Activated CD8-positive, alpha-beta T cell treated with anti-CD3 and anti-CD28 coated beads for 36 hours (primary cell): ENCODE data around the gene TMEM259. TPM values are rescaled to one million over a fixed set of nuclear protein-coding genes. Genes with fewer than 3 reads are reported as not detected.

ENCODE experiments used
- ATAC-seq: fragments of 200-7000 bp; cut with Tn5 transposase; one replicate; pipeline ENCODE4 v1.10.0; 2021; ENCODE audit warnings: mild to moderate bottlenecking, moderate library complexity
- CTCF ChIA-PET: fragments of 350-600 bp; sonication (Branson Sonifier 250); formaldehyde crosslinking; loops from one replicate; lab custom pipeline; 2021; ENCODE audit warnings: antibody characterized with exemption; lab: Charles Lee
- POLR2A ChIA-PET: fragments of 350-600 bp; sonication (Branson Sonifier 250); formaldehyde crosslinking; loops from one replicate; lab custom pipeline; 2021; ENCODE audit warnings: antibody characterized with exemption; lab: Charles Lee
- DNase-seq: peaks from one replicate; pipeline ENCODE4 v3.0.0-alpha.2; 2020
- H3K27ac Mint-ChIP-seq: one replicate; pipeline ENCODE4 v1.8.0; 2021; ENCODE audit warnings: mild to moderate bottlenecking, mixed read lengths
- H3K27me3 Mint-ChIP-seq: one replicate; pipeline ENCODE4 v1.8.0; 2021; ENCODE audit warnings: mixed read lengths
- H3K36me3 Mint-ChIP-seq: one replicate; pipeline ENCODE4 v1.8.0; 2021; ENCODE audit warnings: low read depth, mixed read lengths
- H3K4me1 Mint-ChIP-seq: one replicate; pipeline ENCODE4 v1.8.0; 2021; ENCODE audit warnings: low read depth, mixed read lengths
- H3K4me3 Mint-ChIP-seq: one replicate; pipeline ENCODE4 v1.8.0; 2021; ENCODE audit warnings: mild to moderate bottlenecking, moderate library complexity, mixed read lengths
- H3K9me3 Mint-ChIP-seq: one replicate; pipeline ENCODE4 v1.8.0; 2021; ENCODE audit warnings: mixed read lengths
- CTCF ChIP-seq: fragments of 200-600 bp; IDR thresholded peaks from one replicate; pipeline ENCODE4 v1.8.0; 2022; ENCODE audit warnings: antibody characterized with exemption, mild to moderate bottlenecking
- intact Hi-C: fragments of 100-400 bp; cut with micrococcal nuclease; formaldehyde crosslinking; loops from one replicate; pipeline ENCODE4 v1.10.0; 2022
- total RNA-seq, 2 experiments: library from RNA; stranded (reverse); gene quantifications; one replicate each; pipeline ENCODE4 v1.2.3, GENCODE V29; 2021

Gene TMEM259
- 100 to 1,000 TPM; 115 to 117 TPM for total RNA-seq

GRCh38 chr19:1020868-1021425 is at the start of gene TMEM259:
Gene TMEM259, minus strand, starts transcription at chr19:1021123. Its CDS starts 127 bp downstream, at chr19:1020996.
- intact Hi-C loops: no loop called here
- Mint-ChIP-seq H3K27me3 (no peaks in the 10 kb centered on the region), H3K4me3 (peak within 1 kb of the TSS; percentile 96), H3K27ac (peak within 1 kb of the TSS; percentile 99), H3K9me3 (no peaks in the 10 kb centered on the region), H3K4me1 (peaks cover 34% of the 10 kb centered on the region), H3K36me3 (peaks cover 16% of the 10 kb centered on the region)
- DNase-seq (peak; percentile 98), ATAC-seq (peak; percentile 88)
- ChIA-PET POLR2A (interaction anchor here (0.7 to 3.1 kb wide), 19 partner anchors 8 to 249 kb away, joined by 3 to 17 read pairs (median 4); partner anchors contain the start of genes ARHGAP45 and WDR18), CTCF (interaction anchor here (1.0 to 1.7 kb wide), 4 partner anchors 37 to 223 kb away, joined by 3 to 4 read pairs (median 4); partner anchors contain the start of gene WDR18)
- TF ChIP-seq CTCF: no peak

GRCh38 chr19:1070576-1070930 is 49.6 kb upstream of the TMEM259 start:
- H3K9me3 Mint-ChIP-seq: no peaks in the 10 kb centered on the region
- no peak for TF ChIP-seq CTCF
- CTCF ChIA-PET: interaction anchor here (1.6 kb wide), 1 partner anchor 41 kb away, joined by 4 read pairs; no protein-coding TSS in a partner anchor
- ATAC-seq (no peak), DNase-seq (no peak)
- H3K36me3 Mint-ChIP-seq: peaks cover 50% of the 10 kb centered on the region
- intact Hi-C loops: no loop called here
- H3K27ac Mint-ChIP-seq: peak overlapping the region; percentile 76
- H3K27me3 Mint-ChIP-seq: no peaks in the 10 kb centered on the region
- POLR2A ChIA-PET: interaction anchor here (0.8 to 12.2 kb wide), 5 partner anchors 10 to 36 kb away, joined by 3 to 148 read pairs (median 6); no protein-coding TSS in a partner anchor
- no peak overlapping the region for H3K4me3 Mint-ChIP-seq
- H3K4me1 Mint-ChIP-seq: peaks cover 49% of the 10 kb centered on the region

DNA sequence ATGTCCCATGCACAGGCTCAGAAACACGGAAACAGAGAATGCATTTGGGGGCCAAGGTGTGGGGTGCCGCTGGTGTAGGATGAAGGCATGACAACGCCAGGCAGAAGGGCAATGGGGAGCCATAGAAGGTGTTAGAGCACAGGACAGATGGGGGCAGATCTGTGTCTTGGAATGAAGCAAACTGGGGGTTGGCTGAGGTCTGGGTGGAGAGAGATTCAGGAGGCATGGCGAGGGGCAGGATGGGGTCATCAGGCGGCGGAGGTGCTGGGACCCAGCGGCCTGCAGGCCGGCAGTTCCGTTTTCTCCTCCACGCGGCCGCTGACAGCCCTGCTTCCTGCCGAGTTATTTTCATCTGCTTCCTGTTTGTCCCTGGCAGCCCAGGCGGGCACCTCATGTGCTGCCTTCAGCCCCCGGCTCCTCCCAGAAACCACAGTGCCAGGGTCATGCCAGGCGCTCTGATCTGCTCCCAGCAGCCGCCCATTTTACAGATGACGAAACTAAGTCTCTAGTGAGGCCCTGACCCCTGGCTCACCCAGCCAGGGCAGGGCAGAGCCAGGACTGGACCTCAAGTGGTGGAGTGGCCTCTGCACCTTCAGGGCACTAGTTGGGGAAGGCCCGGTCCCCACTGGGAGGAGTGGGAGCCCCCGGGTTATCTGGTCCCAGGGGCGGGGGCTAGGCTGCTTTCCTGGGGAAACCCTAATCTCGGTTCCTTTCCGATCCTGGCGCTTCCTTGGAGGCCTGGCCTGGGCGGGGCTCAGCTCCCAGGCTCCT is 48.3 kb upstream of the TMEM259 start:
- ChIA-PET CTCF (interaction anchor here (2.2 kb wide), 1 partner anchor 175 kb away, joined by 6 read pairs; no protein-coding TSS in a partner anchor), POLR2A (interaction anchor here (1.2 to 12.2 kb wide), 6 partner anchors 7 to 47 kb away, joined by 6 to 148 read pairs (median 22); partner anchors contain the start of genes GPX4 and RNU6-2)
- ATAC-seq (peak; percentile 12), DNase-seq (peak; percentile 77)
- TF ChIP-seq CTCF: no peak
- Mint-ChIP-seq H3K27me3 (no peaks in the 10 kb centered on the region), H3K4me3 (peak overlapping the region; percentile 84), H3K36me3 (peaks cover 45% of the 10 kb centered on the region), H3K4me1 (peaks cover 54% of the 10 kb centered on the region), H3K9me3 (no peaks in the 10 kb centered on the region), H3K27ac (peak overlapping the region; percentile 87)
- intact Hi-C loops: no loop called here

GRCh38 chr19:1068009-1069001 is 47.4 kb upstream of the TMEM259 start:
- TF ChIP-seq CTCF: no peak
- intact Hi-C loops: no loop called here
- peak; percentile 11 for ATAC-seq
- peak overlapping the region; percentile 87 for H3K27ac Mint-ChIP-seq
- H3K9me3 Mint-ChIP-seq: peaks cover 1% of the 10 kb centered on the region
- H3K4me1 Mint-ChIP-seq: peaks cover 48% of the 10 kb centered on the region
- DNase-seq: peak; percentile 77
- H3K36me3 Mint-ChIP-seq: peaks cover 41% of the 10 kb centered on the region
- ChIA-PET CTCF (interaction anchor here (1.7 to 4.4 kb wide), 5 partner anchors 9 to 176 kb away, joined by 6 to 22 read pairs (median 10); partner anchors contain the start of gene ABCA7), POLR2A (interaction anchor here (0.6 to 4.7 kb wide), 22 partner anchors 8 to 829 kb away, joined by 3 to 29 read pairs (median 6); partner anchors contain the start of genes ABCA7, CIRBP, CNN2 and GPX4)
- H3K27me3 Mint-ChIP-seq: no peaks in the 10 kb centered on the region
- H3K4me3 Mint-ChIP-seq: peak overlapping the region; percentile 84
